ENCODE data around the gene ARHGAP44. TPM values are rescaled to one million over a fixed set of nuclear protein-coding genes. Genes with fewer than 3 reads are reported as not detected.

ARHGAP44 gene
- total and polyA plus RNA-seq, 2 of the 13 experiments (the other 11 are each of a cell fraction or from before 2014, with no cell fraction given) = 0.79 to 3.1 TPM

DNA sequence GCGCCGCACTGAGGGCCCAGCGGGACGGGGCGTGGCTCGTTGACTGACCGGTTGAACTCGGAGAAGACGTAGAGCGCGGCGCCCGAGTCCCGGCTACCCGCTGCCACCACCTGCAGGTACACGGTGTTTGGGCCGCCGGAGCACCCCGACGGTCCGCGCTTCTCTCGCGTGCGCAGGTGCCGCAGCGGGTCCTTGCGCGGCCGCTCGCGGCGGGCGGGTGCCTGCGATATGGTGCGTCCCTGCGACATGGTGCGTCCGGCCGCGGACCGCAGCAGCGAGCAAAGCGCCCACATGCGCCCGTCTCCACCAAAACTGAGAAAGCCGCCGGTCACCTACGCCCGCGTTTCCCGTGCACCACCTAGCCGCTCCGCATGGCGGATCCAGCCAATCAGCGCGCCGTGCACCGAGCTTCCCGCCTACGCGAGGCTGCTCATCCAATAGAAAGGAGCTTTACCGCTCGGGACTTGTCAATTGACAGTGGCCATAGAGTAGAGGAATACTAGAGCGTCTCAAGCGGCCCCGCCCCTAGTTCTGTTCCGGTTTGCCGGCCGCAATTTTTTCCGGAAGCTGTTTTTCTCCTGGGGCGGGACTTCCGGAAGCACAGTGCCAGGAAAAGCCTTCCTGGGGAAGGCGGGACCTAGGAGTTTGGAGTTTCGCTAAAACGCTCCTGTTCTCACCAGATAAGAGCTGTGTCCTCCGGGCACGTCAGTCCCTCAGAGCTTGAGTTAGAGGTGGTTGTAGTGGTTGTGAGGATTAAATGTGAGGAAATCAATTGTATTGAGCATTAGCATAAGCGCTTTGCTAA is 228.6 kb downstream of the ARHGAP44 start, which contains the start of gene ELAC2 (continued):
- TF ChIP-seq SMAD1 (CRISPR knock-in tag; IDR thresholded peaks at IDR 0.05; ENCODE audit: borderline replicate concordance, low read depth) (no peak; the same call in 1 of the 2 replicates), ZSCAN22 (CRISPR knock-in tag; IDR thresholded peaks at IDR 0.05) (no peak), FOSL1 (CRISPR knock-in tag; IDR thresholded peaks at IDR 0.05; ENCODE audit: borderline replicate concordance) (no peak), GTF2F1 (IDR thresholded peaks at IDR 0.05; ENCODE audit: low read length) (no peak), ZNF670 (CRISPR knock-in tag; IDR thresholded peaks at IDR 0.05; ENCODE audit: borderline replicate concordance) (0 out of 2 replicates have a peak, but pooled peaks have one; percentile 57), NR2C2 (CRISPR knock-in tag; IDR thresholded peaks at IDR 0.05; ENCODE audit: borderline replicate concordance) (peak; percentile 84), TBX3 (IDR thresholded peaks at IDR 0.05; ENCODE audit: borderline replicate concordance) (peak; percentile 89; the same call in 1 of the 2 replicates), ETV5 (CRISPR knock-in tag; IDR thresholded peaks at IDR 0.05; ENCODE audit: borderline replicate concordance) (peak; percentile 64; the same call in 1 of the 2 replicates), EHMT2 (IDR thresholded peaks at IDR 0.05; ENCODE audit: borderline replicate concordance, low read depth, low read length) (no peak)
- TF ChIP-seq, protein P1, sequence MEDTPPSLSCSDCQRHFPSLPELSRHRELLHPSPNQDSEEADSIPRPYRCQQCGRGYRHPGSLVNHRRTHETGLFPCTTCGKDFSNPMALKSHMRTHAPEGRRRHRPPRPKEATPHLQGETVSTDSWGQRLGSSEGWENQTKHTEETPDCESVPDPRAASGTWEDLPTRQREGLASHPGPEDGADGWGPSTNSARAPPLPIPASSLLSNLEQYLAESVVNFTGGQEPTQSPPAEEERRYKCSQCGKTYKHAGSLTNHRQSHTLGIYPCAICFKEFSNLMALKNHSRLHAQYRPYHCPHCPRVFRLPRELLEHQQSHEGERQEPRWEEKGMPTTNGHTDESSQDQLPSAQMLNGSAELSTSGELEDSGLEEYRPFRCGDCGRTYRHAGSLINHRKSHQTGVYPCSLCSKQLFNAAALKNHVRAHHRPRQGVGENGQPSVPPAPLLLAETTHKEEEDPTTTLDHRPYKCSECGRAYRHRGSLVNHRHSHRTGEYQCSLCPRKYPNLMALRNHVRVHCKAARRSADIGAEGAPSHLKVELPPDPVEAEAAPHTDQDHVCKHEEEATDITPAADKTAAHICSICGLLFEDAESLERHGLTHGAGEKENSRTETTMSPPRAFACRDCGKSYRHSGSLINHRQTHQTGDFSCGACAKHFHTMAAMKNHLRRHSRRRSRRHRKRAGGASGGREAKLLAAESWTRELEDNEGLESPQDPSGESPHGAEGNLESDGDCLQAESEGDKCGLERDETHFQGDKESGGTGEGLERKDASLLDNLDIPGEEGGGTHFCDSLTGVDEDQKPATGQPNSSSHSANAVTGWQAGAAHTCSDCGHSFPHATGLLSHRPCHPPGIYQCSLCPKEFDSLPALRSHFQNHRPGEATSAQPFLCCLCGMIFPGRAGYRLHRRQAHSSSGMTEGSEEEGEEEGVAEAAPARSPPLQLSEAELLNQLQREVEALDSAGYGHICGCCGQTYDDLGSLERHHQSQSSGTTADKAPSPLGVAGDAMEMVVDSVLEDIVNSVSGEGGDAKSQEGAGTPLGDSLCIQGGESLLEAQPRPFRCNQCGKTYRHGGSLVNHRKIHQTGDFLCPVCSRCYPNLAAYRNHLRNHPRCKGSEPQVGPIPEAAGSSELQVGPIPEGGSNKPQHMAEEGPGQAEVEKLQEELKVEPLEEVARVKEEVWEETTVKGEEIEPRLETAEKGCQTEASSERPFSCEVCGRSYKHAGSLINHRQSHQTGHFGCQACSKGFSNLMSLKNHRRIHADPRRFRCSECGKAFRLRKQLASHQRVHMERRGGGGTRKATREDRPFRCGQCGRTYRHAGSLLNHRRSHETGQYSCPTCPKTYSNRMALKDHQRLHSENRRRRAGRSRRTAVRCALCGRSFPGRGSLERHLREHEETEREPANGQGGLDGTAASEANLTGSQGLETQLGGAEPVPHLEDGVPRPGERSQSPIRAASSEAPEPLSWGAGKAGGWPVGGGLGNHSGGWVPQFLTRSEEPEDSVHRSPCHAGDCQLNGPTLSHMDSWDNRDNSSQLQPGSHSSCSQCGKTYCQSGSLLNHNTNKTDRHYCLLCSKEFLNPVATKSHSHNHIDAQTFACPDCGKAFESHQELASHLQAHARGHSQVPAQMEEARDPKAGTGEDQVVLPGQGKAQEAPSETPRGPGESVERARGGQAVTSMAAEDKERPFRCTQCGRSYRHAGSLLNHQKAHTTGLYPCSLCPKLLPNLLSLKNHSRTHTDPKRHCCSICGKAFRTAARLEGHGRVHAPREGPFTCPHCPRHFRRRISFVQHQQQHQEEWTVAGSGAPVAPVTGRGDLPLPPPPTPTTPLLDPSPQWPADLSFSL (CRISPR knock-in tag; IDR thresholded peaks at IDR 0.05) = no peak
- TF ChIP-seq, protein P2, sequence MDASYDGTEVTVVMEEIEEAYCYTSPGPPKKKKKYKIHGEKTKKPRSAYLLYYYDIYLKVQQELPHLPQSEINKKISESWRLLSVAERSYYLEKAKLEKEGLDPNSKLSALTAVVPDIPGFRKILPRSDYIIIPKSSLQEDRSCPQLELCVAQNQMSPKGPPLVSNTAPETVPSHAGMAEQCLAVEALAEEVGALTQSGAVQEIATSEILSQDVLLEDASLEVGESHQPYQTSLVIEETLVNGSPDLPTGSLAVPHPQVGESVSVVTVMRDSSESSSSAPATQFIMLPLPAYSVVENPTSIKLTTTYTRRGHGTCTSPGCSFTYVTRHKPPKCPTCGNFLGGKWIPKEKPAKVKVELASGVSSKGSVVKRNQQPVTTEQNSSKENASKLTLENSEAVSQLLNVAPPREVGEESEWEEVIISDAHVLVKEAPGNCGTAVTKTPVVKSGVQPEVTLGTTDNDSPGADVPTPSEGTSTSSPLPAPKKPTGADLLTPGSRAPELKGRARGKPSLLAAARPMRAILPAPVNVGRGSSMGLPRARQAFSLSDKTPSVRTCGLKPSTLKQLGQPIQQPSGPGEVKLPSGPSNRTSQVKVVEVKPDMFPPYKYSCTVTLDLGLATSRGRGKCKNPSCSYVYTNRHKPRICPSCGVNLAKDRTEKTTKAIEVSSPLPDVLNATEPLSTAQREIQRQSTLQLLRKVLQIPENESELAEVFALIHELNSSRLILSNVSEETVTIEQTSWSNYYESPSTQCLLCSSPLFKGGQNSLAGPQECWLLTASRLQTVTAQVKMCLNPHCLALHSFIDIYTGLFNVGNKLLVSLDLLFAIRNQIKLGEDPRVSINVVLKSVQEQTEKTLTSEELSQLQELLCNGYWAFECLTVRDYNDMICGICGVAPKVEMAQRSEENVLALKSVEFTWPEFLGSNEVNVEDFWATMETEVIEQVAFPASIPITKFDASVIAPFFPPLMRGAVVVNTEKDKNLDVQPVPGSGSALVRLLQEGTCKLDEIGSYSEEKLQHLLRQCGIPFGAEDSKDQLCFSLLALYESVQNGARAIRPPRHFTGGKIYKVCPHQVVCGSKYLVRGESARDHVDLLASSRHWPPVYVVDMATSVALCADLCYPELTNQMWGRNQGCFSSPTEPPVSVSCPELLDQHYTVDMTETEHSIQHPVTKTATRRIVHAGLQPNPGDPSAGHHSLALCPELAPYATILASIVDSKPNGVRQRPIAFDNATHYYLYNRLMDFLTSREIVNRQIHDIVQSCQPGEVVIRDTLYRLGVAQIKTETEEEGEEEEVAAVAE (CRISPR knock-in tag; IDR thresholded peaks at IDR 0.05; ENCODE audit: borderline replicate concordance) = no peak
- TF ChIP-seq, protein P3, sequence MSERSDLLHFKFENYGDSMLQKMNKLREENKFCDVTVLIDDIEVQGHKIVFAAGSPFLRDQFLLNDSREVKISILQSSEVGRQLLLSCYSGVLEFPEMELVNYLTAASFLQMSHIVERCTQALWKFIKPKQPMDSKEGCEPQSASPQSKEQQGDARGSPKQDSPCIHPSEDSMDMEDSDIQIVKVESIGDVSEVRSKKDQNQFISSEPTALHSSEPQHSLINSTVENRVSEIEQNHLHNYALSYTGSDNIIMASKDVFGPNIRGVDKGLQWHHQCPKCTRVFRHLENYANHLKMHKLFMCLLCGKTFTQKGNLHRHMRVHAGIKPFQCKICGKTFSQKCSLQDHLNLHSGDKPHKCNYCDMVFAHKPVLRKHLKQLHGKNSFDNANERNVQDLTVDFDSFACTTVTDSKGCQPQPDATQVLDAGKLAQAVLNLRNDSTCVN (CRISPR knock-in tag; IDR thresholded peaks at IDR 0.05; ENCODE audit: borderline replicate concordance) = no peak
- TF ChIP-seq, protein P4, sequence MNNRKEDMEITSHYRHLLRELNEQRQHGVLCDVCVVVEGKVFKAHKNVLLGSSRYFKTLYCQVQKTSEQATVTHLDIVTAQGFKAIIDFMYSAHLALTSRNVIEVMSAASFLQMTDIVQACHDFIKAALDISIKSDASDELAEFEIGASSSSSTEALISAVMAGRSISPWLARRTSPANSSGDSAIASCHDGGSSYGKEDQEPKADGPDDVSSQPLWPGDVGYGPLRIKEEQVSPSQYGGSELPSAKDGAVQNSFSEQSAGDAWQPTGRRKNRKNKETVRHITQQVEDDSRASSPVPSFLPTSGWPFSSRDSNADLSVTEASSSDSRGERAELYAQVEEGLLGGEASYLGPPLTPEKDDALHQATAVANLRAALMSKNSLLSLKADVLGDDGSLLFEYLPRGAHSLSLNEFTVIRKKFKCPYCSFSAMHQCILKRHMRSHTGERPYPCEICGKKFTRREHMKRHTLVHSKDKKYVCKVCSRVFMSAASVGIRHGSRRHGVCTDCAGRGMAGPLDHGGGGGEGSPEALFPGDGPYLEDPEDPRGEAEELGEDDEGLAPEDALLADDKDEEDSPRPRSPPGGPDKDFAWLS (CRISPR knock-in tag; IDR thresholded peaks at IDR 0.05; ENCODE audit: borderline replicate concordance) = no peak

Data from HepG2 (cell line).